ENCODE data around the gene TTC4.

The TTC4 gene

GRCh38 chr1:54738244-54738643, 22.6 kb downstream of the TTC4 start:
- Histone ChIP-seq H2AK5ac (ENCODE audit: low read length) (no peak overlapping the region), H3K14ac (ENCODE audit: low read length) (no peak overlapping the region), H2BK5ac (ENCODE audit: low read depth, low read length, poor library complexity) (no peak overlapping the region), H3K27me3 (ENCODE audit: insufficient read depth, low read length) (no peaks in the 10 kb centered on the region), H3K27ac (ENCODE audit: low read depth, low read length) (no peak overlapping the region), H3K18ac (ENCODE audit: low read length) (no peak overlapping the region), H4K8ac (ENCODE audit: low read depth, low read length) (no peak overlapping the region), H3K36me3 (ENCODE audit: control insufficient read depth in 1 of 2, insufficient read depth in 2 of 2, low read length in 2 of 2) (peaks cover 46 to 53% of the 10 kb centered on the region in 2 experiments), H2AFZ (ENCODE audit: insufficient read depth, low read length, poor library complexity) (no peak overlapping the region), H4K91ac (ENCODE audit: low read depth, low read length) (no peak overlapping the region), H3K9ac (ENCODE audit: low read length) (no peak overlapping the region), H3K4me1 (ENCODE audit: control insufficient read depth in 1 of 2, insufficient read depth in 2 of 2, low read length in 2 of 2) (no peaks in the 10 kb centered on the region), H3K23ac (ENCODE audit: low read length) (no peak overlapping the region), H2BK12ac (ENCODE audit: low read length) (no peak overlapping the region), H3K79me2 (ENCODE audit: control insufficient read depth, insufficient read depth, low read length, poor library complexity) (no peaks in the 10 kb centered on the region), H4K12ac (ENCODE audit: low read depth, low read length) (no peak overlapping the region), H2BK120ac (ENCODE audit: insufficient read depth, low read length, poor library complexity) (no peak overlapping the region), H3K9me3 (ENCODE audit: insufficient read depth, low read depth, low read length) (no peaks in the 10 kb centered on the region), H3K79me1 (ENCODE audit: low read length) (no peaks in the 10 kb centered on the region), H3K4ac (ENCODE audit: low read depth, low read length) (no peak overlapping the region), H3K4me3 (ENCODE audit: low read depth, low read length) (no peak overlapping the region), H3K4me2 (ENCODE audit: low read length) (no peak overlapping the region)
- WGBS (ENCODE audit: extremely low coverage, insufficient coverage, insufficient read length), result no CpG with 5 or more reads among the region's 6 CpGs
- DNase-seq, result no peak

GRCh38 chr1:54741531-54741930, 25.9 kb downstream of the TTC4 start:
- H4K12ac ChIP-seq (ENCODE audit: low read depth, low read length), result no peak overlapping the region
- no peak overlapping the region for H2BK5ac ChIP-seq (ENCODE audit: low read depth, low read length, poor library complexity)
- WGBS (ENCODE audit: extremely low coverage, insufficient coverage, insufficient read length), result no CpG with 5 or more reads among the region's 4 CpGs

GRCh38 chr1:54742282-54742681, 26.6 kb downstream of the TTC4 start:
- Histone ChIP-seq H3K14ac (ENCODE audit: low read length) (no peak overlapping the region), H2AK5ac (ENCODE audit: low read length) (no peak overlapping the region), H2BK12ac (ENCODE audit: low read length) (no peak overlapping the region), H3K79me2 (ENCODE audit: control insufficient read depth, insufficient read depth, low read length, poor library complexity) (no peaks in the 10 kb centered on the region), H3K4ac (ENCODE audit: low read depth, low read length) (no peak overlapping the region), H3K9ac (ENCODE audit: low read length) (no peak overlapping the region), H4K12ac (ENCODE audit: low read depth, low read length) (no peak overlapping the region), H3K27me3 (ENCODE audit: insufficient read depth, low read length) (no peaks in the 10 kb centered on the region), H2BK5ac (ENCODE audit: low read depth, low read length, poor library complexity) (no peak overlapping the region), H3K79me1 (ENCODE audit: low read length) (no peaks in the 10 kb centered on the region), H2BK120ac (ENCODE audit: insufficient read depth, low read length, poor library complexity) (no peak overlapping the region), H3K4me3 (ENCODE audit: low read depth, low read length) (no peak overlapping the region), H2AFZ (ENCODE audit: insufficient read depth, low read length, poor library complexity) (no peak overlapping the region), H4K8ac (ENCODE audit: low read depth, low read length) (no peak overlapping the region), H3K27ac (ENCODE audit: low read depth, low read length) (no peak overlapping the region), H3K4me2 (ENCODE audit: low read length) (no peak overlapping the region), H3K36me3 (ENCODE audit: control insufficient read depth in 1 of 2, insufficient read depth in 2 of 2, low read length in 2 of 2) (peaks cover 30 to 45% of the 10 kb centered on the region in 2 experiments), H3K23ac (ENCODE audit: low read length) (no peak overlapping the region), H3K9me3 (ENCODE audit: insufficient read depth, low read depth, low read length) (peaks cover 5% of the 10 kb centered on the region), H3K18ac (ENCODE audit: low read length) (no peak overlapping the region), H4K91ac (ENCODE audit: low read depth, low read length) (no peak overlapping the region), H3K4me1 (ENCODE audit: control insufficient read depth in 1 of 2, insufficient read depth in 2 of 2, low read length in 2 of 2) (no peaks in the 10 kb centered on the region)
- no CpG with 5 or more reads among the region's 4 CpGs for WGBS (ENCODE audit: extremely low coverage, insufficient coverage, insufficient read length)
- no peak for DNase-seq

More at GRCh38 chr1:54741531-54741930, 25.9 kb downstream of the TTC4 start:
- no peak overlapping the region for H4K91ac ChIP-seq (ENCODE audit: low read depth, low read length)
- no peak for DNase-seq
- H3K14ac ChIP-seq (ENCODE audit: low read length), result no peak overlapping the region
- H3K18ac ChIP-seq (ENCODE audit: low read length), result no peak overlapping the region
- no peak overlapping the region for H3K23ac ChIP-seq (ENCODE audit: low read length)
- peaks cover 36 to 53% of the 10 kb centered on the region in 2 experiments for H3K36me3 ChIP-seq (ENCODE audit: control insufficient read depth in 1 of 2, insufficient read depth in 2 of 2, low read length in 2 of 2)
- no peaks in the 10 kb centered on the region for H3K79me2 ChIP-seq (ENCODE audit: control insufficient read depth, insufficient read depth, low read length, poor library complexity)
- H3K27me3 ChIP-seq (ENCODE audit: insufficient read depth, low read length), result no peaks in the 10 kb centered on the region
- no peak overlapping the region for H3K4me2 ChIP-seq (ENCODE audit: low read length)
- H3K4me3 ChIP-seq (ENCODE audit: low read depth, low read length), result no peak overlapping the region
- H3K4ac ChIP-seq (ENCODE audit: low read depth, low read length), result no peak overlapping the region
- no peak overlapping the region for H3K9ac ChIP-seq (ENCODE audit: low read length)
- H3K27ac ChIP-seq (ENCODE audit: low read depth, low read length), result no peak overlapping the region
- no peaks in the 10 kb centered on the region for H3K4me1 ChIP-seq (ENCODE audit: control insufficient read depth in 1 of 2, insufficient read depth in 2 of 2, low read length in 2 of 2)
- H4K8ac ChIP-seq (ENCODE audit: low read depth, low read length), result no peak overlapping the region
- H2BK12ac ChIP-seq (ENCODE audit: low read length), result no peak overlapping the region
- no peaks in the 10 kb centered on the region for H3K79me1 ChIP-seq (ENCODE audit: low read length)
- no peak overlapping the region for H2AK5ac ChIP-seq (ENCODE audit: low read length)
- H2AFZ ChIP-seq (ENCODE audit: insufficient read depth, low read length, poor library complexity), result no peak overlapping the region
- H2BK120ac ChIP-seq (ENCODE audit: insufficient read depth, low read length, poor library complexity), result no peak overlapping the region
- H3K9me3 ChIP-seq (ENCODE audit: insufficient read depth, low read depth, low read length), result peaks cover 5% of the 10 kb centered on the region

DNA sequence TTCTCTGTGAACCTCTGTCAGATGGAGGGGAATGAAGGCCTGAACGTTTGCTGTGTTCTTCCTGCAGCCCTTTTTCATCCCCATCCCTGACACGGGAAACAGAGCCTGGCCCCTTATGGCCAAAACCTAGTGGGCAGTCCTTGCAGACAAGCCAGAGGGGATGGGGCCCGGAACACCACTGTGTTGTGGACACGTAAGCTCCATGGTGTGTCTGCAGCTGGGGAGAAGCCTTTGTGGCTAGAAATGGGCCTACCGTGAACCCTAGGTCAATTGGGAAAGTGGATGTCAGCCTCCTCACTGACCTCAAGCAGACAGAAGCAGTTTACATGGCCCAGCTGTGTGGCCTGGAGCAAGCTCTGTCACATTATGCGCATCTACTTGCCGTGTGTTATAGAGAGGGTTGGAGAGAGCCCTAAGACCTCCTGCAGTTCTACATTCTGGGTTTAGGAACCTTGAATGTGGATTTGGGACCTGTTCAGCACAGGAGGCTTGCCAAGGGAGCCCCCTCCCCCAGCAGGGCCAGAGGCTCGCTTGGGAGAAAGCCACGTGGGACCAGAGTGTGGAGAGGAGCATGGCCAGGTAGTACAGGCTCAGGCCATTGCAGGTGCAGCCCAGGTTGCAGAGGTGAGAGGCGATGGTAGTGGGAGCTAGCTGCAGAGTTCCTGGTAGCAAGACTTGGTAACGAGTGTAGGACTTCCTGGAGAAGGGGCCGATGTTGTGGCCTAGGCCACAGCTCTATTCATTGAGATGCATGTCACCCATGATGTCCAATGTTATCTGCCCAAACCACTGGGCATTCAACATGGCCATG, 28.0 kb downstream of the TTC4 start:
- Histone ChIP-seq H3K23ac (ENCODE audit: low read length) (no peak overlapping the region), H2AFZ (ENCODE audit: insufficient read depth, low read length, poor library complexity) (no peak overlapping the region), H3K9ac (ENCODE audit: low read length) (no peak overlapping the region), H3K18ac (ENCODE audit: low read length) (no peak overlapping the region), H3K14ac (ENCODE audit: low read length) (no peak overlapping the region), H2BK120ac (ENCODE audit: insufficient read depth, low read length, poor library complexity) (no peak overlapping the region), H3K4me1 (ENCODE audit: control insufficient read depth in 1 of 2, insufficient read depth in 2 of 2, low read length in 2 of 2) (no peaks in the 10 kb centered on the region), H3K4me3 (ENCODE audit: low read depth, low read length) (no peak overlapping the region), H3K4ac (ENCODE audit: low read depth, low read length) (no peak overlapping the region), H4K12ac (ENCODE audit: low read depth, low read length) (no peak overlapping the region), H4K8ac (ENCODE audit: low read depth, low read length) (no peak overlapping the region), H3K9me3 (ENCODE audit: insufficient read depth, low read depth, low read length) (peaks cover 5% of the 10 kb centered on the region), H2BK12ac (ENCODE audit: low read length) (no peak overlapping the region), H2AK5ac (ENCODE audit: low read length) (no peak overlapping the region), H3K4me2 (ENCODE audit: low read length) (no peak overlapping the region), H3K79me1 (ENCODE audit: low read length) (no peaks in the 10 kb centered on the region), H3K27ac (ENCODE audit: low read depth, low read length) (no peak overlapping the region), H2BK5ac (ENCODE audit: low read depth, low read length, poor library complexity) (no peak overlapping the region), H3K79me2 (ENCODE audit: control insufficient read depth, insufficient read depth, low read length, poor library complexity) (no peaks in the 10 kb centered on the region), H3K36me3 (ENCODE audit: control insufficient read depth in 1 of 2, insufficient read depth in 2 of 2, low read length in 2 of 2) (peaks cover 18 to 34% of the 10 kb centered on the region in 2 experiments), H3K27me3 (ENCODE audit: insufficient read depth, low read length) (no peaks in the 10 kb centered on the region), H4K91ac (ENCODE audit: low read depth, low read length) (no peak overlapping the region)
- no CpG with 5 or more reads among the region's 12 CpGs for WGBS (ENCODE audit: extremely low coverage, insufficient coverage, insufficient read length)
- DNase-seq, result no peak

Data from trophoblast cell (in vitro differentiated cells and primary cell).